Caco-2 (cell line): ENCODE results near the gene POU2AF1. TPM values are rescaled to one million over a fixed set of nuclear protein-coding genes. Genes with fewer than 3 reads are reported as not detected.

ENCODE experiments used
- BruUV-seq: library from RNA; stranded (reverse); fragments of 400-500 nt; replicated peaks from 2 replicates; lab custom pipeline; 2021; lab: Mats Ljungman, UMichigan
- CTCF ChIA-PET: fragments of 300-600 bp; sonication (Branson Sonifier 250); formaldehyde crosslinking; loops from one replicate; lab custom pipeline; 2022; ENCODE audit warnings: antibody characterized with exemption; lab: Charles Lee
- POLR2A ChIA-PET: fragments of 300-600 bp; sonication (Branson Sonifier 250); formaldehyde crosslinking; loops from one replicate; lab custom pipeline; 2022; ENCODE audit warnings: antibody characterized with exemption; lab: Charles Lee
- DNase-seq, 2 experiments: peaks; one replicate each; pipeline versions ENCODE4 v3.0.0 to v3.0.0-alpha.2; 2020 to 2022
- H3K27me3 ChIP-seq: replicated peaks from 2 replicates; pipeline ENCODE4 v1.6.0; 2011; ENCODE audit warnings: low read length; ENCODE audit not compliant: control insufficient read depth, insufficient read depth
- H3K36me3 ChIP-seq: 2 replicates; pipeline ENCODE4 v1.5.1; 2011; ENCODE audit warnings: low read length; ENCODE audit not compliant: control insufficient read depth, insufficient read depth
- H3K4me1 ChIP-seq: fragments of 250-450 bp; sonication (Bioruptor Pico); 2 replicates; pipeline ENCODE4 v1.5.1; 2020; ENCODE audit warnings: mild to moderate bottlenecking
- H3K4me3 ChIP-seq: 2 replicates; pipeline ENCODE4 v1.5.1; 2011; ENCODE audit warnings: low read depth, mild to moderate bottlenecking, control low read depth, low read length
- H3K9me3 ChIP-seq: fragments of 250-450 bp; sonication (Bioruptor Pico); 2 replicates; pipeline ENCODE4 v1.5.1; 2020; ENCODE audit warnings: mild to moderate bottlenecking, moderate library complexity
- H3K27ac Mint-ChIP-seq: one replicate; pipeline ENCODE4 v1.8.0; 2022; ENCODE audit warnings: mixed read lengths; ENCODE audit not compliant: unreplicated experiment
- H3K27me3 Mint-ChIP-seq: one replicate; pipeline ENCODE4 v1.8.0; 2022; ENCODE audit warnings: mixed read lengths; ENCODE audit not compliant: insufficient read depth, unreplicated experiment
- H3K36me3 Mint-ChIP-seq: one replicate; pipeline ENCODE4 v1.8.0; 2022; ENCODE audit warnings: mild to moderate bottlenecking, mixed read lengths; ENCODE audit not compliant: insufficient read depth, unreplicated experiment
- H3K4me1 Mint-ChIP-seq: one replicate; pipeline ENCODE4 v1.8.0; 2022; ENCODE audit warnings: low read depth, mixed read lengths; ENCODE audit not compliant: unreplicated experiment
- H3K4me3 Mint-ChIP-seq: one replicate; pipeline ENCODE4 v1.8.0; 2022; ENCODE audit warnings: mild to moderate bottlenecking, moderate library complexity, mixed read lengths; ENCODE audit not compliant: unreplicated experiment
- H3K9me3 Mint-ChIP-seq: one replicate; pipeline ENCODE4 v1.8.0; 2022; ENCODE audit warnings: mixed read lengths; ENCODE audit not compliant: unreplicated experiment
- intact Hi-C: fragments of 100-400 bp; cut with micrococcal nuclease; formaldehyde crosslinking; loops from one replicate; pipeline ENCODE4 v1.10.0; 2022; ENCODE audit not compliant: unreplicated experiment
- total RNA-seq: library from RNA; stranded (reverse); gene quantifications from 2 replicates; pipeline ENCODE4 v1.2.3, GENCODE V29; 2022
- TF ChIP-seq, protein P1 (sequence below), 2 experiments: fragments of 200-600 bp in 1 of 2; IDR thresholded peaks; 1 replicate in 1 of 2; 2 replicates in 1 of 2; pipeline versions ENCODE4 v1.5.1 to v1.8.0; 2011 to 2022; ENCODE audit warnings: antibody characterized with exemption in 1 of 2, control low read depth in 1 of 2, inconsistent platforms in 1 of 2, low read depth in 1 of 2, low read length in 1 of 2, mild to moderate bottlenecking in 1 of 2, moderate library complexity in 1 of 2; ENCODE audit not compliant: insufficient read depth in 1 of 2, severe bottlenecking in 1 of 2, unreplicated experiment in 1 of 2

POU2AF1 gene
- total RNA-seq, 1 experiment from 2014 or later = 2.7 TPM

DNA sequence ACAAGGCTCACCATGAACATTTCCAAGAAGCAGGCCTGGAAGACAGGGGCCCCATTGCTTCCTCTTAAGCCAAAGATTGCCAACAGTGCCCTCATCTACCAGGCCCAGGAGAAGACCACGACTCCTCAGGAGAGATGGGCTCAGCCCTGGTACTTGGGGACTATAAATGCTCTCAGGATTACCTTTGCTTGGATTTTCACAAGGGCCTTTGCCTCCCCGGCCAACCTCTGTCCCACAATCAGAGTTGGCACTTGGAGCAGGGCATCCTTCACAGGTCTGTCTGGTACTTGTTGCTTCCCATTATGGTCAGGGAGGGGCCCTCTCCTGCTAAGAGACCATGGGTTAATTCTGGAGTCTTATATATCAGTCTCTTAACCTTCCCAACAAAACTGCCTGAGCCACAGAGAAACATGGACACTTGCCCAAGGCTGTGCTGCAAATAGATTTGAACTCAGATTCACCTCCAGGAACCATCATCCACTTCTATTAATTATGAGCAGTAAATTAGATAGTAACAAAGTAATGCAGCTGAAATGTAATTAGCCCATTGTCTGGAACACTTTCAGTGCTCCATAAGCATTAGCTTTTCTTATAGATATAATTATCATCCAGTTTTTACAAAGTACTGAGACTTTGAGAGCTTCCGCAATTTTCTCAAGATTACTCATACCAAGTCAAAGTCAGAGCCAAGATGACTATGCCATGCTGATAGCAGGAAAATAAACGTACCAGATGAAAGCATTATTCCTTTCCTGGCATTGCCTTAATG, 47.2 kb downstream of the POU2AF1 start:
- intact Hi-C loops = no loop called here
- H3K4me1 Mint-ChIP-seq = peaks cover 35% of the 10 kb centered on the region
- no TSS peak for BruUV-seq

DNA sequence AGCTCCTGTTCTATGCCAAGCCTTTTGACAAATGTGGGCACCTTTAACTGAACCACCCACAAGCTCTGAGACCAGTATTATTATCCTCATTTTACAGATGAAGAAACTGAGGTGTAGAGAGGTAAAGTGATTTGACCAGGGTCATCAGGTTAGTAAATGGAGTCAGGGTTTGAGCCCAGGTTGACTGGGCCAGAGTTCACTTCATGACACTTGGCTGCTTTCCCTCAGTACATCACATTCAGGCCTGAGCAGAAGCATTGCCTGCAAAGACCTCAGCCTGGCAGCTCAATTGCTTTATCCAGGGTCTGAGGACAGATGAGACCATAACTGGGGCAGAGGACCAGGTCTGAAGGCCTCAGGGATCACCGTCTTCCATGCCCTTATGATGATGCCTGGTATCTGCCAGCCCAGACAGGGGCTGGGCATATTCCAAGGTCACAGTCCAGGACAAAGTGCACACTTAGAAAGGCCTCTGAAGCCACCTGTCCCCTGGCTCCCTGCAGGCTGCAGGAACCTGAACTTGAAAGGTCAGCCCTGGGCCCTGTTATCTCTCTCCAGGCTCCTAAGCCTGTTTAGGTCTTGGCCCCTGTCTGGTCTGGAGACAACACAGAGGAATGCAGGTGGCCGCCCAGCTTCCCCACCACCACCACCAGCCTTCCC, 48.7 kb downstream of the POU2AF1 start:
- no TSS peak for BruUV-seq
- peaks cover 10% of the 10 kb centered on the region for H3K9me3 Mint-ChIP-seq
- Histone ChIP-seq H3K4me1 (peaks cover 33% of the 10 kb centered on the region), H3K36me3 (no peaks in the 10 kb centered on the region), H3K9me3 (no peaks in the 10 kb centered on the region), H3K27me3 (no peaks in the 10 kb centered on the region), H3K4me3 (no peak overlapping the region)
- H3K36me3 Mint-ChIP-seq = no peaks in the 10 kb centered on the region
- H3K4me1 Mint-ChIP-seq = peaks cover 34% of the 10 kb centered on the region
- TF ChIP-seq, protein P1, sequence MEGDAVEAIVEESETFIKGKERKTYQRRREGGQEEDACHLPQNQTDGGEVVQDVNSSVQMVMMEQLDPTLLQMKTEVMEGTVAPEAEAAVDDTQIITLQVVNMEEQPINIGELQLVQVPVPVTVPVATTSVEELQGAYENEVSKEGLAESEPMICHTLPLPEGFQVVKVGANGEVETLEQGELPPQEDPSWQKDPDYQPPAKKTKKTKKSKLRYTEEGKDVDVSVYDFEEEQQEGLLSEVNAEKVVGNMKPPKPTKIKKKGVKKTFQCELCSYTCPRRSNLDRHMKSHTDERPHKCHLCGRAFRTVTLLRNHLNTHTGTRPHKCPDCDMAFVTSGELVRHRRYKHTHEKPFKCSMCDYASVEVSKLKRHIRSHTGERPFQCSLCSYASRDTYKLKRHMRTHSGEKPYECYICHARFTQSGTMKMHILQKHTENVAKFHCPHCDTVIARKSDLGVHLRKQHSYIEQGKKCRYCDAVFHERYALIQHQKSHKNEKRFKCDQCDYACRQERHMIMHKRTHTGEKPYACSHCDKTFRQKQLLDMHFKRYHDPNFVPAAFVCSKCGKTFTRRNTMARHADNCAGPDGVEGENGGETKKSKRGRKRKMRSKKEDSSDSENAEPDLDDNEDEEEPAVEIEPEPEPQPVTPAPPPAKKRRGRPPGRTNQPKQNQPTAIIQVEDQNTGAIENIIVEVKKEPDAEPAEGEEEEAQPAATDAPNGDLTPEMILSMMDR (IDR thresholded peaks at IDR 0.05; ENCODE audit: insufficient read depth in 1 of 2, low read depth in 1 of 2, low read length in 1 of 2, severe bottlenecking in 1 of 2, unreplicated experiment in 1 of 2) = no peak
- H3K27ac Mint-ChIP-seq = no peak overlapping the region
- intact Hi-C loops = no loop called here
- no peak overlapping the region for H3K4me3 Mint-ChIP-seq
- no peaks in the 10 kb centered on the region for H3K27me3 Mint-ChIP-seq
- ChIA-PET POLR2A (no interaction called here), CTCF (no interaction called here)
- no peak for DNase-seq

More for the DNA sequence above, 47.2 kb downstream of the POU2AF1 start:
- Histone ChIP-seq H3K4me3 (no peak overlapping the region), H3K9me3 (no peaks in the 10 kb centered on the region), H3K27me3 (no peaks in the 10 kb centered on the region), H3K36me3 (no peaks in the 10 kb centered on the region), H3K4me1 (peaks cover 43% of the 10 kb centered on the region)
- ChIA-PET POLR2A (no interaction called here), CTCF (interaction anchor here (1.9 kb wide), 1 partner anchor 12 kb away, joined by 8 read pairs; no protein-coding TSS in a partner anchor)
- DNase-seq = no peak
- TF ChIP-seq, protein P1 (IDR thresholded peaks at IDR 0.05; ENCODE audit: insufficient read depth in 1 of 2, low read depth in 1 of 2, low read length in 1 of 2, severe bottlenecking in 1 of 2, unreplicated experiment in 1 of 2) = no peak
- Mint-ChIP-seq H3K27ac (no peak overlapping the region), H3K36me3 (peaks cover 6% of the 10 kb centered on the region), H3K27me3 (no peaks in the 10 kb centered on the region), H3K4me3 (no peak overlapping the region), H3K9me3 (no peaks in the 10 kb centered on the region)

DNA sequence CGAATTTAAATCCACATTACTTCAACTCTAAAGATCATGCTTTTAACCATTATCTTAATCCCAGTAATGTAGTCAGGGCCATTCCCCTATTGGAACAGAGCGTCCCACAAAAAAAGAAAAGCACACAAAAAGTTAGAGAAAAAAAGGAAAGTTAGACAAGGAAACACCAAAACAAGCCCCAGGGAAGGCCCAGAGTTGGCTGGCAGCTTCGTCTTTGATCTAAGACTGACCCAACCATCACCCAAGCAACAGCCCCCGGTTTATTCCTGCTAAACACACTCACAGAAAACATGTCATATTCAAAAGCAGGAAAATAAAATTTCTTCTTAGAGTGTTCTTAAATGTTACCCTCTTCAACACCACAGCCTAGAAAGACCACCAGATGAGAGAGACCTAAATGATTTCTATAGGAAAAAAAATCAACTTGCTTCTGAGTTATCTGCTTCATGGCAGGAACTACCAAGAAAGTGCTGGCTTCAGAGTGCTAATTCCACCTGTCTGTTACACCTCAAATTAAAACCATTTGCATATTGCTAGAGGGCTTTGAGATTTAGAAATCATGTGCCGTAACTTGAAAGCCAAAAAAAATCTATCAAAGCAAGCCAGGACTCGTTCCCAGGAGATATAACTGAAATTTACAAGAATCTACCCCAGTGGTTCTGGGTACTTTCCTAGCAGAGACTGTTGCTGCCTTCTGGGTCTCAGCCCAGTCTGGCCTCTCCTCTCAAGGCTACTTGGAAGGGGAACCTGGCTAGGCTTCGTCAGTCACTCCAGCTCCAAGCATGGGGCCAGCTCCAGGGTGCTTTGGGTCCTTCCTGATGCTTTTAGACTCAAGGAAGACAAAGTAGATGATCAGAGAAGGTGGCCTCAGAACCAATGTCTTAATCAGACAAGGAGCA, 49.5 kb downstream of the POU2AF1 start:
- POLR2A ChIA-PET = no interaction called here
- H3K4me1 ChIP-seq = peaks cover 29% of the 10 kb centered on the region

More for the DNA sequence above, 49.5 kb downstream of the POU2AF1 start:
- H3K4me3 Mint-ChIP-seq = no peak overlapping the region
- TF ChIP-seq, protein P1 (IDR thresholded peaks at IDR 0.05; ENCODE audit: insufficient read depth in 1 of 2, low read depth in 1 of 2, low read length in 1 of 2, severe bottlenecking in 1 of 2, unreplicated experiment in 1 of 2) = no peak
- peaks cover 14% of the 10 kb centered on the region for H3K9me3 Mint-ChIP-seq
- Histone ChIP-seq H3K4me3 (no peak overlapping the region), H3K36me3 (no peaks in the 10 kb centered on the region), H3K9me3 (no peaks in the 10 kb centered on the region), H3K27me3 (no peaks in the 10 kb centered on the region)
- CTCF ChIA-PET = no interaction called here
- no peaks in the 10 kb centered on the region for H3K36me3 Mint-ChIP-seq
- peaks cover 38% of the 10 kb centered on the region for H3K4me1 Mint-ChIP-seq
- no TSS peak for BruUV-seq
- intact Hi-C loops = no loop called here
- DNase-seq = no peak
- no peak overlapping the region for H3K27ac Mint-ChIP-seq
- no peaks in the 10 kb centered on the region for H3K27me3 Mint-ChIP-seq
